ENCODE results near the gene TAS1R1.
"Not testable (repeated sequence)": the region's sequence is repeated elsewhere in the genome, so short reads cannot be mapped to it uniquely, and the experiment has no call there.

TAS1R1 gene

GRCh38 chr1:6588128-6588892, 33.2 kb downstream of the TAS1R1 start:
- in situ Hi-C loops (cut with MboI; ENCODE audit: low sequenced_read_pairs), result no loop called here

DNA sequence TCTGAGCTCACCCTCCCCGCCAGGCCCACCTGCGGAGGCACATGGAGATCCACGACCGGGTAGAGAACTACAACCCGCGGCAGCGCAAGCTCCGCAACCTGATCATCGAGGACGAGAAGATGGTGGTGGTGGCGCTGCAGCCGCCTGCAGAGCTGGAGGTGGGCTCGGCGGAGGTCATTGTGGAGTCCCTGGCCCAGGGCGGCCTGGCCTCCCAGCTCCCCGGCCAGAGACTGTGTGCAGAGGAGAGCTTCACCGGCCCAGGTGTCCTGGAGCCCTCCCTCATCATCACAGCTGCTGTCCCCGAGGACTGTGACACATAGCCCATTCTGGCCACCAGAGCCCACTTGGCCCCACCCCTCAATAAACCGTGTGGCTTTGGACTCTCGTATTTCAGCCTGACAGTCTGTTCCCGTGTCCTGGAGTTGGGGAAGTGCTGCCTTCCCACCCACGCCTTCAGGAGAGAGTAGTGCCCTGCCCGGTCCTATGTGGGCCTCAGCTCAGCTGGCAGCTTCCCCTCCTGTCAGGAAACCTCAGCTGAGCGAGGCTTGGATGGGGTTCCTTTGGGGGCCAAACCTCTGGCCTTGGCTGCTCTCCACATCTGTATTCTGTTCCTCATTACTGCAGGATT, 33.9 kb downstream of the TAS1R1 start:
- in situ Hi-C loops (cut with MboI; ENCODE audit: low sequenced_read_pairs), result no loop called here

- in situ Hi-C loops (cut with MboI; ENCODE audit: low sequenced_read_pairs), result no loop called here
These were observed 34.9 kb downstream of the TAS1R1 start for GRCh38 chr1:6590046-6590445.

- in situ Hi-C loops (cut with MboI; ENCODE audit: low sequenced_read_pairs), result no loop called here
These were observed 36.1 kb downstream of the TAS1R1 start for GRCh38 chr1:6591222-6591621.

- in situ Hi-C loops (cut with MboI; ENCODE audit: low sequenced_read_pairs), result no loop called here
These were observed 36.5 kb downstream of the TAS1R1 start for GRCh38 chr1:6591644-6592043.

GRCh38 chr1:6592441-6592840, 37.3 kb downstream of the TAS1R1 start:
- in situ Hi-C loops (cut with MboI; ENCODE audit: low sequenced_read_pairs), result no loop called here

- in situ Hi-C loops (cut with MboI; ENCODE audit: low sequenced_read_pairs), result no loop called here
These were observed 37.9 kb downstream of the TAS1R1 start for GRCh38 chr1:6592865-6593593.

DNA sequence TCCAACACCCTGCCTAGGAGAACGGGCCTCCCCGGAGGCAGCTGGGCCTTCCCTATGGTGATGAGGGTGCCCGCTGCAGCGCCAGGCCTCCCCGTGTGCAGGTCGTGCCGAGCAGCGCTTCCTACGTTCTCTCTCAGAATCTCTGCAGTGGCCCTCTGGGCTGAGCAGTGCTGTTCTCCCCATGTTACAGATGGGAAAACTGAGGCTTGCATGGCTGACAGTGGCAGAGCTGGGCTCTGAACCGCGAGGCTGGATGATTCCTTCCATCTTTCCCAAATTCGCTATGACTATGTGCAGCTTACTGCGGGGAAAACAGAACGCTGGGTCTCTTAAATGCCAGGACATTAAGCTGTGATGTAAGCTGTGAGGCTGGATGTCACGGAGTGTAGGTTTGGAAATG, 38.7 kb downstream of the TAS1R1 start:
- in situ Hi-C loops (cut with MboI; ENCODE audit: low sequenced_read_pairs), result no loop called here

GRCh38 chr1:6594977-6595740, 40.1 kb downstream of the TAS1R1 start:
- in situ Hi-C loops (cut with MboI; ENCODE audit: low sequenced_read_pairs), result no loop called here

DNA sequence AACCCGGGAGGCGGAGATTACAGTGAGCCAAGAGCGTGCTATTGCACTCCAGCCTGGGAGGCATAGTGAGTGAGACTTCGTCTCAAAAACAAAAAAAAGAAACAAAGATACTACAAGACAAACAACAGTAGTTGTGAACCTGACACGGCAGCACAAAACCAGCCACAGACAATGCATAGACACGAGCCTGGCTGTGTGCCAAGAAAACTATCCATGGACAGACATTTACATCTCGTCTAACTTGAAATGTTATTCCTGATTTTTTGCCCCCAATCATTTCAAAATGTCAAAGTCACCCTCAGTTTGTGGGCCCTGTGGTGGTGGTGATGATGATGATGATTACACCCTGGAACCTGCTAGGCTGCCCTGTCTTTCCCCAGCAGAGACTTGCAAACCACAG, 41.2 kb downstream of the TAS1R1 start:
- in situ Hi-C loops (cut with MboI; ENCODE audit: low sequenced_read_pairs), result no loop called here

DNA sequence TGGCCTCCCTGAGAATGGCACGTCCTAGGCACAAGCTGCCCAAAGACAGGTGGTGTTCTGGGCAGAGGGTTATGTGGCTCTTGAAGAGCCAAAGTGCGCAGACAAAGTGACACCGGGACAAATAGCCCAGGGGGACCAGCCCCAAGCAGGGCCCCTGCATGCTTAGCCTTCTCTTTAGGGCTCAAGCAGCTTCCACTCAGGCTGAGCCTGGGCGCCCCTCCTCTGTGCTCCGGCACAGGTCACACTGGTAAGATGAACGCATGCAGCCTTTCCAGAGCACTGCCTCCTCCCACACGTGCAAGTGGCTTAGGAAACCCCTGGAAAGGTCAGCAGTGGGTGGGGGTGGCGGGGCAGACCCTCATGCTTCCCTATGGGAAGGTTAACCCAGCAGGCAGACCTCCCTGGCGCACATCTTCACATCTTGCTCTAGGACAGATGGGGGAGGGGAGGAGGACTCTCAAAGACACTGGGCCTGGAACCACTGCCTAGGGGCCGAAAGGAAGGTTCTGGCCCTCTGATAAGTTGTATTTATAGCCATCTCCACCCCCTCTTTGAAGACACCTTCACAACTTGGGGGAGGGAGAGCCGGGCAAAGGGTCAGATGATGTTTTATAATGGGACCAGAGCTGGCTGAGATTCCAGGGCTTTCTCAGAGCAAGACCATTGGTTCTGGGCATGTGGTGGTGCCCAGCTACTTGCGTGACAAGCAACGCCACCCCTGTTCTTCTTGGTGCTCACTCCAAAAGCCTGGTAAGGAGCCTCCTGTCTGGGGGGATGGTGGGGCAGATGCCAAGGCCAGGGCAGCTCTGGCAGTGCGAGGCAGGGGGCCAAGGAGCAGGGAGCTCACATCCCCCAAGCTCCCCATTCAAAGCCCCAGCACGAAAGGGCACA, 42.0 kb downstream of the TAS1R1 start:
- in situ Hi-C loops (cut with MboI; ENCODE audit: low sequenced_read_pairs), result no loop called here

- in situ Hi-C loops (cut with MboI; ENCODE audit: low sequenced_read_pairs), result no loop called here
These were observed 42.6 kb downstream of the TAS1R1 start for GRCh38 chr1:6597777-6598131.

GRCh38 chr1:6599141-6599975, 44.3 kb downstream of the TAS1R1 start:
- in situ Hi-C loops (cut with MboI; ENCODE audit: low sequenced_read_pairs), result no loop called here

GRCh38 chr1:6599991-6600390, 44.9 kb downstream of the TAS1R1 start:
- in situ Hi-C loops (cut with MboI; ENCODE audit: low sequenced_read_pairs), result not testable (repeated sequence)

DNA sequence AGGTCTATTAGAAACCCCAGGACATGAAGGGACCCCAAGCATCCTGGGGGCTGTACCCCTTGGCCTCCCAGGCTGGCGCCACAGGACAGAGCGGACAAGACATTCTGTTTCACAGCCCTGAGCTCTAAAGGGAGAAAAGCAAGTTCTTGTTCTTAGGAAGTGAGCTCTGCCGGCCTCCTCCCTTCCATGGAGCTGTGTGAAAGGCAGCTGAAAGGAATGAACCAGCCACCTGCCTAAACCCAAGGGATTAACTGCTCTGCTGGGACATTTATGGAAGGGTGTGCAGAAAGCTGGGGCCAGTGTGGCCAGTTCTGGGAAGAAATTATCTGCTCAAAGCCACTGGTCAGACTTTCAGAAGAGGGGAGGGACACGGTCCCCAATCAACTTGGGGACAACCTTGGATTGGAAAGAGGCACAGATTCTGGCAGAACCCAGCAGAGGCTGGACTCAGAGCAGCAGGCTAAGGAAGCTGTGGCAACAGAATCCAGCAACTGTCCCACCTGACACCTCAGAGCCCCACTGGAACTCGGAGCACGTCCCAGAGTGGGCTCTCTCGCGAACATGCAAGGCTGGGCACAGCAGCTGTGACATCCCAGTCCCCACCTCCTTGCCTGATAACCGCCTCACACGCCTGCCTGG, 45.4 kb downstream of the TAS1R1 start:
- in situ Hi-C loops (cut with MboI; ENCODE audit: low sequenced_read_pairs), result no loop called here

DNA sequence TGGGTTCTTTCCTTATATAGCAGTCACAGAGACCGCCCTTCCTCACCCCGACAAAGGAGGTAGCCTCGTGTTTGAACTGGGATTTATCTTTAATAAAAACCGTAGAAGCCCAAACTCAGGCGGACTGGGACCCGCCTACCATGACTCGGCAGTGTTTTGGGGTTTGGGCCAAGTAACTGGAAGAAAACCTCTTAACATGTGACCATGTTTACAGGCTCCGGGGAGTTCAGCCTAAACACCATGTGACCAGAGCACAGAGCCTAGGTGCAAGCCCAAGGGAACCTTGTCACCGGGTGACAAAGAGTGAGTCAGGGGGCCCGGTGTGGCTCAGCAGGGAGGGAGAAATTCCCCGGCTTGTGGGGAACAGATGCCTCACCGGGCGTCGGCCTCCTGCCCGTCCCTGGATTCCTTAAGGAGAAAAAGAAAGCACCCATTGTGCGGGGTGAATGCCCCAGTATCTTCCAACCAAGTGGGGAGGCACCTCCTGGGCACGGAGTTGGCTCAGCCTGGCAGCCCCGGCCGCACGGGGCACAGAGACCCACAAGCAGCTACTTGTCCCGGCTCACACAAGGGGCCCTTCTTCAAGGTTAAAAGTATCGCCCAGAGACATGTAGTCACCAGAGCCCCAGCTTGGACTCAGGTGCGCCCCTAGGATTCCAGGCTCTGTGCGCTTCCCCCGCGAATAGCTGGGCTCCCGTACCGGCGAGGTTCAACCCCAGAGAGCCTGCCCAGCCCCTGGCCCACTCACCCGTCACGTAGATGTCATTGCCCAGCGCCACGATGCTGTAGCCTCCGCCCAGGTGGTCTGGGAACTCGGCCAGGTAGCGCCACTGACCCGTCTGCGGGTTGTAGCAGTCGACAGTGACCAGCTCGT, 46.2 kb downstream of the TAS1R1 start:
- in situ Hi-C loops (cut with MboI; ENCODE audit: low sequenced_read_pairs), result no loop called here

DNA sequence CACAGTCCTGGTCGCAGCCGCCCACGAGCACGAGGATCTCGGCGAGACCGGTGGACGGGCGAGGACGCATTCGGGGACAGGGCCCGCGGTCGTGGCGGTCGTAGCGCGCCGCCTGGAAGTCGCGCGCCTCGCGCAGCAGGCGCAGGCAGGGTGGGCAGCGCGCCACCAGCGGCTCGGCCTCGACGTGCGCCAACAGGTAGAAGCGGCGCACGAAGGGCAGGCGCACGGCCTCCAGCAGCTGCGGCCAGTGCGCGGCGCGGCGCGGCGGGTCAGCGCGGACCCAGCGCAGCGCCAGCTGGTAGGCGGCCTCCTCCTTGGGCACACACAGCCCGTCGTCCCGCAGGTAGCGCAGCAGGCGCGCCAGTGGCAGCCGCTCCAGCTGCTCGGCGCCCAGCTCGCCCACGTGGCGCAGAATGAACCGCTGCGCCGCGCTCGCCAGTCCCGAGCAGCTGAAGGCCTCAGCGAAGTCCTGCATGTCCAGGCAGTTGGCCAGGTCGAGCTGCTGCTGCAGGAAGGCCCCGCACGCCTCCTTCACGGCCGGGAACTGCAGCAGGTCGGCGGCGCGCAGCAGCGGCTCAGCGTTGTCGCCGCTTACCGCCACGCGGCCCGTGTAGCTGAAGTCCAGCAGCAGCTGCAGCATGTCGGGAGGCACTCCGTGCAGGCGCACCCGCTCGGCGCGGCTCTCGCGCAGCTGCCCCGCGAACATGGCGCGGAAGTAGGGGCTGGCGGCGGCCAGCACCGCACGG, 47.0 kb downstream of the TAS1R1 start:
- in situ Hi-C loops (cut with MboI; ENCODE audit: low sequenced_read_pairs), result no loop called here

Data from HL-60/S4 treated with retinoic acid at 250 ng/mL for 4 days and 3 days (cell line).